PC-9 (cell line): ENCODE measurements around the gene SIGLECL1. TPM values are rescaled to one million over a fixed set of nuclear protein-coding genes. Genes with fewer than 3 reads are reported as not detected.

Experiments
- BruUV-seq: library from RNA; stranded (reverse); fragments of 400-500 nt; replicated peaks from 2 replicates; lab custom pipeline; 2021; lab: Mats Ljungman, UMichigan
- CTCF ChIA-PET: fragments of 300-600 bp; sonication (Branson Sonifier 250); formaldehyde crosslinking; loops from one replicate; lab custom pipeline; 2022; ENCODE audit warnings: antibody characterized with exemption; lab: Charles Lee
- POLR2A ChIA-PET: fragments of 300-600 bp; sonication (Branson Sonifier 250); formaldehyde crosslinking; loops from one replicate; lab custom pipeline; 2022; ENCODE audit warnings: antibody characterized with exemption; ENCODE audit not compliant: unreplicated experiment; lab: Charles Lee
- DNase-seq, 2 experiments: peaks; one replicate each; pipeline versions ENCODE4 v3.0.0 to v3.0.0-alpha.2; 2015 to 2022; ENCODE audit warnings: mixed read lengths in 1 of 2
- H2AFZ ChIP-seq: fragments of 200-600 bp; sonication (generic); 2 replicates; pipeline ENCODE4 v1.8.1; 2017; ENCODE audit warnings: antibody characterized with exemption
- H3F3A ChIP-seq: fragments of 200-600 bp; sonication (generic); 2 replicates; pipeline ENCODE4 v1.8.1; 2017; ENCODE audit warnings: antibody characterized with exemption, mild to moderate bottlenecking, low read depth; ENCODE audit not compliant: insufficient read depth
- H3K27ac ChIP-seq: fragments of 200-600 bp; sonication (generic); 2 replicates; pipeline ENCODE4 v1.6.1; 2016; ENCODE audit warnings: mixed run types
- H3K27me3 ChIP-seq: fragments of 200-600 bp; sonication (generic); 2 replicates; pipeline ENCODE4 v1.6.1; 2016; ENCODE audit warnings: low read depth, mixed run types; ENCODE audit not compliant: insufficient read depth
- H3K36me3 ChIP-seq: fragments of 200-600 bp; sonication (generic); 2 replicates; pipeline ENCODE4 v1.6.1; 2016; ENCODE audit warnings: low read depth, mixed run types
- H3K4me1 ChIP-seq: fragments of 200-600 bp; sonication (generic); replicated peaks from 2 replicates; pipeline ENCODE4 v1.6.1; 2016; ENCODE audit warnings: mixed run types; ENCODE audit not compliant: insufficient read depth
- H3K4me2 ChIP-seq: fragments of 200-600 bp; sonication (generic); 2 replicates; pipeline ENCODE4 v1.6.1; 2017; ENCODE audit warnings: mixed run types
- H3K4me3 ChIP-seq: fragments of 200-600 bp; sonication (generic); 2 replicates; pipeline ENCODE4 v1.6.1; 2016; ENCODE audit warnings: mixed run types
- H3K79me2 ChIP-seq: fragments of 200-600 bp; sonication (generic); 2 replicates; pipeline ENCODE4 v1.6.1; 2017; ENCODE audit warnings: low read depth, mixed run types
- H3K9me2 ChIP-seq: fragments of 200-600 bp; sonication (generic); 2 replicates; pipeline ENCODE4 v1.8.1; 2017; ENCODE audit warnings: mild to moderate bottlenecking; ENCODE audit not compliant: insufficient read depth
- H3K9me3 ChIP-seq: fragments of 200-600 bp; sonication (generic); 2 replicates; pipeline ENCODE4 v1.8.1; 2016; ENCODE audit warnings: low read depth; ENCODE audit not compliant: insufficient read depth
- H4K20me1 ChIP-seq: fragments of 200-600 bp; sonication (generic); 2 replicates; pipeline ENCODE4 v1.8.1; 2017; ENCODE audit not compliant: insufficient read depth
- CTCF ChIP-seq: fragments of 200-600 bp; sonication (generic); conservative IDR thresholded peaks from 2 replicates; pipeline ENCODE4 v1.6.1; 2017; ENCODE audit warnings: mixed run types, antibody characterized with exemption, mild to moderate bottlenecking, moderate library complexity
- EZH2 ChIP-seq: fragments of 200-600 bp; sonication (generic); IDR thresholded peaks from 2 replicates; pipeline ENCODE4 v1.8.0; 2017; ENCODE audit warnings: antibody characterized with exemption, low read depth
- intact Hi-C: fragments of 100-400 bp; cut with micrococcal nuclease; formaldehyde crosslinking; loops from one replicate; pipeline ENCODE4 v1.10.0; 2022; ENCODE audit not compliant: unreplicated experiment
- total RNA-seq: library from RNA; stranded (reverse); gene quantifications from 2 replicates; pipeline ENCODE4 v1.2.3, GENCODE V29; 2021

Gene SIGLECL1
- total RNA-seq, 1 experiment from 2014 or later: not detected

- H3K27ac ChIP-seq: no peak overlapping the region
- H3K79me2 ChIP-seq: no peaks in the 10 kb centered on the region
- no peaks in the 10 kb centered on the region for H3K9me3 ChIP-seq
- TF ChIP-seq CTCF (no peak), EZH2 (no peak)
- ChIA-PET POLR2A (interaction anchor here (0.5 kb wide), 1 partner anchor 86 kb away, joined by 14 read pairs; no protein-coding TSS in a partner anchor), CTCF (no interaction called here)
- H3F3A ChIP-seq: no peaks in the 10 kb centered on the region
- H3K9me2 ChIP-seq: no peaks in the 10 kb centered on the region
- no peaks in the 10 kb centered on the region for H4K20me1 ChIP-seq
- no peaks in the 10 kb centered on the region for H3K4me1 ChIP-seq
- H3K27me3 ChIP-seq: peaks cover 99% of the 10 kb centered on the region
- BruUV-seq: no TSS peak
- no peak overlapping the region for H3K4me2 ChIP-seq
- no peak overlapping the region for H3K4me3 ChIP-seq
- H2AFZ ChIP-seq: no peak overlapping the region
- no peak for DNase-seq
- H3K36me3 ChIP-seq: no peaks in the 10 kb centered on the region
- intact Hi-C loops: no loop called here
Measured at GRCh38 chr19:51242881-51243630, 7.8 kb upstream of the SIGLECL1 start.

- Histone ChIP-seq H3K4me3 (no peak overlapping the region), H3K9me3 (no peaks in the 10 kb centered on the region), H3K4me2 (no peak overlapping the region), H3K9me2 (no peaks in the 10 kb centered on the region), H3K79me2 (no peaks in the 10 kb centered on the region), H2AFZ (no peak overlapping the region), H3K4me1 (no peaks in the 10 kb centered on the region), H3F3A (no peaks in the 10 kb centered on the region), H3K27me3 (peaks cover 94% of the 10 kb centered on the region), H3K27ac (no peak overlapping the region), H3K36me3 (no peaks in the 10 kb centered on the region), H4K20me1 (no peaks in the 10 kb centered on the region)
- TF ChIP-seq EZH2 (no peak), CTCF (no peak)
- BruUV-seq: no TSS peak
- POLR2A ChIA-PET: no interaction called here
- DNase-seq: peak in 1 of 2 experiments; percentile 43
- CTCF ChIA-PET: no interaction called here
- intact Hi-C loops: no loop called here
Measured at GRCh38 chr19:51246164-51246552, 4.7 kb upstream of the SIGLECL1 start.

GRCh38 chr19:51247972-51248590 is 2.8 kb upstream of the SIGLECL1 start:
- H3K4me3 ChIP-seq: no peak overlapping the region
- H3K36me3 ChIP-seq: no peaks in the 10 kb centered on the region
- no peak overlapping the region for H3K27ac ChIP-seq
- H3K4me2 ChIP-seq: no peak overlapping the region
- POLR2A ChIA-PET: no interaction called here
- DNase-seq: no peak
- H3K4me1 ChIP-seq: no peaks in the 10 kb centered on the region
- peaks cover 96% of the 10 kb centered on the region for H3K27me3 ChIP-seq
- no peaks in the 10 kb centered on the region for H4K20me1 ChIP-seq
- no peaks in the 10 kb centered on the region for H3K79me2 ChIP-seq
- intact Hi-C loops: no loop called here
- TF ChIP-seq CTCF: no peak
- no peak for TF ChIP-seq EZH2
- H3K9me3 ChIP-seq: no peaks in the 10 kb centered on the region
- no peaks in the 10 kb centered on the region for H3F3A ChIP-seq
- CTCF ChIA-PET: no interaction called here
- BruUV-seq: no TSS peak
- H2AFZ ChIP-seq: no peak overlapping the region
- H3K9me2 ChIP-seq: no peaks in the 10 kb centered on the region
